ENCODE results near the gene SERTAD3.

DNA sequence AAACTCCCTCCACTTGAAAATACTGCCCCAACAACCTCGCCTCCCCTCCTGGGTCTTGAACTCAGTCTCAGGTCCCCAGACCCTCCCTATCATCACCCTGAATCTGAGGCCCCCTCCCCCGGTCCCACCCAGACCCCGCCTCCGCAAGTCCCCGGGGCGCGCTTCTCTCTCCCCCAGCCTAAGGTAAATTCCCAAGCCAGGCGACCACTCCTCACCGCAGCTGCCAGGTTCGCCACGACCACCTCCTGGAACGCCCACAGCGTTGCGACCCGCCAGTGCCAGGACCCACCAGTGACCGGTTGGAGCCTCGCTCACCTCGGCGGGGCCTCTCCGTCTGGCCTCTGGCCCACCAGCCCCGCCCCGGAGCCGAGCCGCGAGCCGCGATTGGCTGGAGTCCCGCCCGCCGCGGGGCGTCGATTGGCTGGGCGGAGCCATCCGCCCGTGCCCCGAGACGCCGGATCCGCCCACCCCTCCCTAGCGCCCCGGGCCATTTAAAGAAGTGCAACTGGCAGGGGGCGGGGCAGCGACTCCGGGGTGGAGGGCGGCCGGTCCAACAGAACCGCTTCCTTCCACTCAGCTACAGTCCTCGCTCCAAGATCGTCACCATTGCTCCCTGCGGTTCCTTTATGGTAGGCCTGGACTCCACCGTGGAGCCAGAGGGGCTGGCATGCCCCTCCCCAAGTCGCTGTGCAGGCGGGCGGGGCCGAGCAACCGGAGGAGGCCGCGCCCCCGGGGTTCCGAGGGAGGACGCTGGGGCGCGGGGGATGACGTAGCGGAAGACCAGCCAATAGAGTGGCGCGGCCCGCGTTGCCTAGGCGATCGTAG is at the start of gene SERTAD3:
- TF ChIP-seq, protein P1, sequence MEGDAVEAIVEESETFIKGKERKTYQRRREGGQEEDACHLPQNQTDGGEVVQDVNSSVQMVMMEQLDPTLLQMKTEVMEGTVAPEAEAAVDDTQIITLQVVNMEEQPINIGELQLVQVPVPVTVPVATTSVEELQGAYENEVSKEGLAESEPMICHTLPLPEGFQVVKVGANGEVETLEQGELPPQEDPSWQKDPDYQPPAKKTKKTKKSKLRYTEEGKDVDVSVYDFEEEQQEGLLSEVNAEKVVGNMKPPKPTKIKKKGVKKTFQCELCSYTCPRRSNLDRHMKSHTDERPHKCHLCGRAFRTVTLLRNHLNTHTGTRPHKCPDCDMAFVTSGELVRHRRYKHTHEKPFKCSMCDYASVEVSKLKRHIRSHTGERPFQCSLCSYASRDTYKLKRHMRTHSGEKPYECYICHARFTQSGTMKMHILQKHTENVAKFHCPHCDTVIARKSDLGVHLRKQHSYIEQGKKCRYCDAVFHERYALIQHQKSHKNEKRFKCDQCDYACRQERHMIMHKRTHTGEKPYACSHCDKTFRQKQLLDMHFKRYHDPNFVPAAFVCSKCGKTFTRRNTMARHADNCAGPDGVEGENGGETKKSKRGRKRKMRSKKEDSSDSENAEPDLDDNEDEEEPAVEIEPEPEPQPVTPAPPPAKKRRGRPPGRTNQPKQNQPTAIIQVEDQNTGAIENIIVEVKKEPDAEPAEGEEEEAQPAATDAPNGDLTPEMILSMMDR (IDR thresholded peaks at IDR 0.05) = no peak
- no peak for TF ChIP-seq EP300 (IDR thresholded peaks at IDR 0.05)
- TF ChIP-seq POLR2A (IDR thresholded peaks at IDR 0.05) = peak; percentile 92 to 94
